Right ventricle myocardium superior (tissue), 1 donor: Measurements from ENCODE around the gene MLYCD. TPM values are rescaled to one million over a fixed set of nuclear protein-coding genes. Genes with fewer than 3 reads are reported as not detected.
"Not testable (repeated sequence)": the region's sequence is repeated elsewhere in the genome, so short reads cannot be mapped to it uniquely, and the experiment has no call there.

Source experiments
- ATAC-seq: fragments of 200-7000 bp; cut with Tn5 transposase; one replicate; pipeline ENCODE4 v1.9.1; 2020; ENCODE audit warnings: mild to moderate bottlenecking; ENCODE audit not compliant: poor library complexity
- DNase-seq: peaks from one replicate; pipeline ENCODE4 v3.0.0-alpha.2; 2020
- intact Hi-C: fragments of 100-400 bp; cut with DNase I; formaldehyde crosslinking; loops from one replicate; pipeline ENCODE4 v1.11.2; 2022
- total RNA-seq: library from RNA; stranded (reverse); fragmentation: NEBNext Ultra II Directional; extraction: Animal tissue kit (Norgen Biotek cat#: 25700); gene quantifications from one replicate; pipeline ENCODE4 v1.2.1, GENCODE V29; 2021
- donor health status: DM: no; HTN: yes; CAD: no; lungs with severe emphysema.

The MLYCD gene
- total RNA-seq, 1 donor from 2014 or later, result 49.3 TPM

GRCh38 chr16:83949724-83950001, 50.7 kb downstream of the MLYCD start:
- intact Hi-C loops, result no loop called here
- DNase-seq, result no peak
- ATAC-seq, result no peak

- intact Hi-C loops, ATAC-seq, DNase-seq: not testable (repeated sequence)
Measured at GRCh38 chr16:83950862-83951399, 52.0 kb downstream of the MLYCD start.

GRCh38 chr16:83951544-83951943, 52.6 kb downstream of the MLYCD start:
- ATAC-seq, result no peak
- intact Hi-C loops, result no loop called here
- no peak for DNase-seq

GRCh38 chr16:83952587-83952939, 53.6 kb downstream of the MLYCD start:
- intact Hi-C loops, result no loop called here
- DNase-seq (no peak), ATAC-seq (peak; percentile 0)

GRCh38 chr16:83952940-83953795, 54.3 kb downstream of the MLYCD start, which contains the start of gene OSGIN1:
TSS of gene OSGIN1 (plus strand) at chr16:83953240. CDS start at chr16:83957672, 4,432 bp downstream.
- DNase-seq, result peak; percentile 97
- ATAC-seq, result peak; percentile 94
- intact Hi-C loops, result no loop called here

- ATAC-seq (no peak), DNase-seq (peak; percentile 43)
- intact Hi-C loops, result no loop called here
Measured at GRCh38 chr16:83953796-83954576, 55.1 kb downstream of the MLYCD start.

- no peak for ATAC-seq
- intact Hi-C loops, result loop anchor here (5.0 kb wide), 1 partner anchor 233 kb away; the partner anchor contains the start of gene TAF1C
- DNase-seq, result peak; percentile 61
Measured at GRCh38 chr16:83954577-83955016, 55.7 kb downstream of the MLYCD start.

- peak; percentile 41 for DNase-seq
- intact Hi-C loops, result loop anchor here (2.0 to 5.0 kb wide), 2 partner anchors 103 to 232 kb away; partner anchors contain the start of gene TAF1C
- no peak for ATAC-seq
Measured at GRCh38 chr16:83955218-83956130, 56.6 kb downstream of the MLYCD start.

- ATAC-seq, result peak; percentile 22
- intact Hi-C loops, result loop anchor here (2.0 to 5.0 kb wide), 2 partner anchors 102 to 231 kb away; partner anchors contain the start of gene TAF1C
Measured at GRCh38 chr16:83956336-83957289, 57.7 kb downstream of the MLYCD start.

GRCh38 chr16:83957296-83957855, 58.5 kb downstream of the MLYCD start:
- intact Hi-C loops, result loop anchor here (2.0 to 5.0 kb wide), 2 partner anchors 101 to 230 kb away; partner anchors contain the start of gene TAF1C
- DNase-seq (no peak), ATAC-seq (no peak)

More at GRCh38 chr16:83956336-83957289, 57.7 kb downstream of the MLYCD start:
- peak; percentile 90 for DNase-seq

GRCh38 chr16:83958137-83958845, 59.4 kb downstream of the MLYCD start:
- DNase-seq (no peak), ATAC-seq (no peak)
- intact Hi-C loops, result loop anchor here (5.0 kb wide), 1 partner anchor 229 kb away; the partner anchor contains the start of gene TAF1C

- ATAC-seq, result peak; percentile 34
- intact Hi-C loops, result loop anchor here (5.0 kb wide), 1 partner anchor 228 kb away; the partner anchor contains the start of gene TAF1C
- DNase-seq, result no peak
Measured at GRCh38 chr16:83958846-83959565, 60.1 kb downstream of the MLYCD start.

GRCh38 chr16:83959656-83960434, 60.9 kb downstream of the MLYCD start:
- intact Hi-C loops, result loop anchor here (5.0 kb wide), 1 partner anchor 227 kb away; the partner anchor contains the start of gene TAF1C
- peak; percentile 45 for ATAC-seq
- no peak for DNase-seq

GRCh38 chr16:83960521-83961249, 61.8 kb downstream of the MLYCD start:
- intact Hi-C loops, result no loop called here
- DNase-seq (no peak), ATAC-seq (no peak)
